Parathyroid adenoma (tissue), 2 donors: Measurements from ENCODE around the gene PADI3.

Experiments used
- H2AFZ ChIP-seq: fragments of 300-600 bp; sonication (generic); one replicate; pipeline ENCODE4 v1.7.0; 2017; ENCODE audit warnings: antibody characterized with exemption, mild to moderate bottlenecking
- H3K27ac ChIP-seq: fragments of 300-600 bp; sonication (generic); one replicate; pipeline ENCODE4 v1.7.0; 2017
- H3K27me3 ChIP-seq: fragments of 300-600 bp; sonication (generic); one replicate; pipeline ENCODE4 v1.7.0; 2017; ENCODE audit warnings: low read length; ENCODE audit not compliant: control insufficient read depth, insufficient read depth
- H3K36me3 ChIP-seq: fragments of 300-600 bp; sonication (generic); one replicate; pipeline ENCODE4 v1.7.0; 2017; ENCODE audit warnings: low read length; ENCODE audit not compliant: control insufficient read depth, insufficient read depth
- H3K4me1 ChIP-seq: fragments of 300-600 bp; sonication (generic); one replicate; pipeline ENCODE4 v1.7.0; 2017; ENCODE audit warnings: control low read depth
- H3K4me2 ChIP-seq: fragments of 300-600 bp; sonication (generic); one replicate; pipeline ENCODE4 v1.7.0; 2017; ENCODE audit warnings: low read length
- H3K4me3 ChIP-seq: fragments of 300-600 bp; sonication (generic); one replicate; pipeline ENCODE4 v1.7.0; 2017; ENCODE audit warnings: low read depth, low read length
- H3K79me2 ChIP-seq: fragments of 300-600 bp; sonication (generic); one replicate; pipeline ENCODE4 v1.7.0; 2017; ENCODE audit warnings: control low read depth
- H3K9ac ChIP-seq: fragments of 300-600 bp; sonication (generic); one replicate; pipeline ENCODE4 v1.7.0; 2017; ENCODE audit warnings: mild to moderate bottlenecking
- H3K9me3 ChIP-seq: fragments of 300-600 bp; sonication (generic); one replicate; pipeline ENCODE4 v1.7.0; 2017; ENCODE audit warnings: low read length; ENCODE audit not compliant: control insufficient read depth
- TF ChIP-seq, protein P1 (sequence below): fragments of 300-600 bp; sonication (generic); IDR thresholded peaks from one replicate; pipeline ENCODE4 v1.7.0; 2017; ENCODE audit warnings: antibody characterized with exemption, mild to moderate bottlenecking
- donor health status: primary hyperparathyroidism.

Gene PADI3

DNA sequence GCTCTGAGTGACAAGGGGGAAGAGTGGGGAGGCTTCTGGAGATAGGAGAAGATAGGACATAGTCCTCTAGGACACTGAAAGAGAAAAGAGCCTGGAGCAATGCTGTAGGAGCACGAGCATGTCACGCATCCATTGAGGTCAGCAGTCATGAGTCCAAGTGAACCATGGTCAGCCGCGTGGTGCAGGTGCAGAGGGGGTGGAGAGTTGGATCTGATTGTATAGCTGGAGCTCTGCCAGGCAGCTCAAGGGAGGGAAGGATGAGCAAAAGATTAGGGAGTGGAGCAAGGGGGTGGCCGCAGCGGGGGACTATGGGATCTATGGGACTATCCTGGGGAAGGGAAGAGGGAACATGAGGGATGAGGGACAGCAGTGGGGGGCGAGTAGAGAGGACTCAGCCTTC, 30.0 kb upstream of the PADI3 start:
- no peaks in the 10 kb centered on the region for H3K9me3 ChIP-seq
- no peak overlapping the region for H3K4me3 ChIP-seq
- no peak overlapping the region for H2AFZ ChIP-seq
- H3K4me2 ChIP-seq: no peak overlapping the region
- H3K79me2 ChIP-seq: no peaks in the 10 kb centered on the region
- TF ChIP-seq, protein P1, sequence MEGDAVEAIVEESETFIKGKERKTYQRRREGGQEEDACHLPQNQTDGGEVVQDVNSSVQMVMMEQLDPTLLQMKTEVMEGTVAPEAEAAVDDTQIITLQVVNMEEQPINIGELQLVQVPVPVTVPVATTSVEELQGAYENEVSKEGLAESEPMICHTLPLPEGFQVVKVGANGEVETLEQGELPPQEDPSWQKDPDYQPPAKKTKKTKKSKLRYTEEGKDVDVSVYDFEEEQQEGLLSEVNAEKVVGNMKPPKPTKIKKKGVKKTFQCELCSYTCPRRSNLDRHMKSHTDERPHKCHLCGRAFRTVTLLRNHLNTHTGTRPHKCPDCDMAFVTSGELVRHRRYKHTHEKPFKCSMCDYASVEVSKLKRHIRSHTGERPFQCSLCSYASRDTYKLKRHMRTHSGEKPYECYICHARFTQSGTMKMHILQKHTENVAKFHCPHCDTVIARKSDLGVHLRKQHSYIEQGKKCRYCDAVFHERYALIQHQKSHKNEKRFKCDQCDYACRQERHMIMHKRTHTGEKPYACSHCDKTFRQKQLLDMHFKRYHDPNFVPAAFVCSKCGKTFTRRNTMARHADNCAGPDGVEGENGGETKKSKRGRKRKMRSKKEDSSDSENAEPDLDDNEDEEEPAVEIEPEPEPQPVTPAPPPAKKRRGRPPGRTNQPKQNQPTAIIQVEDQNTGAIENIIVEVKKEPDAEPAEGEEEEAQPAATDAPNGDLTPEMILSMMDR: no peak
- H3K36me3 ChIP-seq: no peaks in the 10 kb centered on the region
- H3K4me1 ChIP-seq: no peaks in the 10 kb centered on the region
- H3K27ac ChIP-seq: no peak overlapping the region
- no peak overlapping the region for H3K9ac ChIP-seq
- no peaks in the 10 kb centered on the region for H3K27me3 ChIP-seq

DNA sequence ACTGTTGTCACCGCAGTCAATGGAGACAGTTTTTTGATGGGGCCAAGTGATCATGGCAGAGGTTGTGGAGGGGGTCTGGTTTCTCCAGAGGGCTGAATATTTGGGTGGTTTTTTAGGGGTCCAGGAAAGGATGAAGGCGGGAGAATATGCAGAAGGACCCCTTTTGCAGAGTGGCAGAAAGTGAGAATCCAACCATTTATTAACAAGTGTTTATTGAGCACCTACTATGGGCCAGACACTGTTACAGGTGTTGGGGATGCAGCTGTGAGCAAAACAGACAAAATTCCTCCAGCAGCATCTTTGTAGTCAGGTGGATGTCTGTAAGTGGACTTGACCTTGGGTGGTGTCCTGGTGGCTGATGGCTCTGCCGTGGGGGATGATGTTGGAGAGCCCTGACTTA, 28.6 kb upstream of the PADI3 start:
- Histone ChIP-seq H3K79me2 (no peaks in the 10 kb centered on the region), H3K4me2 (no peak overlapping the region), H3K9me3 (no peaks in the 10 kb centered on the region), H3K36me3 (no peaks in the 10 kb centered on the region), H3K4me1 (no peaks in the 10 kb centered on the region), H3K4me3 (no peak overlapping the region), H2AFZ (no peak overlapping the region), H3K27ac (no peak overlapping the region), H3K9ac (no peak overlapping the region), H3K27me3 (no peaks in the 10 kb centered on the region)
- TF ChIP-seq, protein P1: no peak

DNA sequence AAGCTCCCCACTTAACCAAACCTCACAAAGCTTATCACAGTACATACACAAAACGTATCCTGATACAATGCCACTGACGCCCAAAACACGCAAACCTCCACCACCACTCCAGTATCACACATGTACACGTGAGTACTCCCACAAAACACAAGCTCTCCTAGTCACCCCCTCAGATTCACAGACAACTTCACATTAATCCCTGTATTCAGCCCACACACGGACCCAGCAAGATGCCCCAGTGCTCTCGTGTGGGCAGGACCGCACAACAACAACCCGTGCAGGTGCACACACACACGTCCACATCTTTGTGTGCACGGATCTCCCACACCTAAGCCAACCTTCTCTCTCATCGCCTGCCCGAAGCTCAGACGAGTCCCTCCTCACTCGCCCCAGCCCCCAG, 26.3 kb upstream of the PADI3 start:
- Histone ChIP-seq H3K9me3 (no peaks in the 10 kb centered on the region), H3K79me2 (no peaks in the 10 kb centered on the region), H3K4me3 (no peak overlapping the region), H2AFZ (no peak overlapping the region), H3K27ac (no peak overlapping the region), H3K4me2 (no peak overlapping the region), H3K27me3 (no peaks in the 10 kb centered on the region), H3K9ac (no peak overlapping the region), H3K36me3 (no peaks in the 10 kb centered on the region), H3K4me1 (no peaks in the 10 kb centered on the region)
- TF ChIP-seq, protein P1: no peak

DNA sequence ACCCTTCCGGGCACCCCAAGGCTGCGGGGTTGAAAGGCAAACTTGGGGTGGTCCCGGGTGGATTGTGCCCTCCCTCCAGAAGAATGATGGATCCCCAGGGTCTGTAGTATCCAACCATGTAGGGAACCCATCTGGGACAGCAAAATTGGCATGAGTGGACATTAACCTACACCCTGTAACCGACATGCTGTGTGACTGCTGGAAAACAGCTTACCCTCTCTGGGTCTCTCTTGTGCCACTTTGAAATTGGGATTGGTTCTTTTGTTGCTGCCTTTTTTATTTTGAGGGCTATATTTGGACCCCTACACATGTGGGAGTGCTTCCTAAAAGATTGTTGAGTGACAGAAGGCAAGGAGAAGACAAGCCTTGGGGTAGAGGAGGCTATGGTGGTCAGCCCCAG, 24.5 kb upstream of the PADI3 start:
- H3K36me3 ChIP-seq: no peaks in the 10 kb centered on the region
- H3K9me3 ChIP-seq: no peaks in the 10 kb centered on the region
- no peak overlapping the region for H2AFZ ChIP-seq
- TF ChIP-seq, protein P1: no peak
- H3K79me2 ChIP-seq: no peaks in the 10 kb centered on the region
- H3K9ac ChIP-seq: no peak overlapping the region
- no peak overlapping the region for H3K27ac ChIP-seq
- no peak overlapping the region for H3K4me3 ChIP-seq
- H3K4me2 ChIP-seq: no peak overlapping the region
- no peaks in the 10 kb centered on the region for H3K4me1 ChIP-seq
- H3K27me3 ChIP-seq: no peaks in the 10 kb centered on the region

DNA sequence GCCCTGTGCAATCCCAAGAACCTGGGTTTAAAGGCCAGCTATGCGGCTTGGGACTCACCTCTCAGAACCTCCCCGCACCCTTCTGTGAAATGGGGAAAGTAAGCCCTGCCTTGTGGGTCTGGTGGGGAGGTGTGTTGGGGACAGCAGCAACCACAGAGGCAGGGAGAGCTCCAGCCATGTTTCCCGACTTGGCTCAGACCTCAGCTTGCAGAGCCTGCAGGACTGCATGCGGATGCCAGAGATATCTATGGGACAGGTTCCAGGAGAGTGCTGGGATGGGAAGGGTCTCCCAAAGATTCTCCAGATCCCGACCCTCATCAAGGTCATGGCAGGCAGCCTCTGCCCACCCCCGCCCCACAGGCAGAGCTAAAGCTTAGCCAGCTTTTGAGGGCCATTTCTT, 23.8 kb upstream of the PADI3 start:
- Histone ChIP-seq H3K4me2 (no peak overlapping the region), H3K79me2 (no peaks in the 10 kb centered on the region), H3K36me3 (no peaks in the 10 kb centered on the region), H3K27ac (no peak overlapping the region), H3K4me3 (no peak overlapping the region), H3K9ac (no peak overlapping the region), H3K9me3 (no peaks in the 10 kb centered on the region), H3K27me3 (no peaks in the 10 kb centered on the region), H2AFZ (no peak overlapping the region), H3K4me1 (no peaks in the 10 kb centered on the region)
- TF ChIP-seq, protein P1: no peak
